Endothelial cell of umbilical vein (primary cell): ENCODE measurements around the gene SRRM4. TPM values are rescaled to one million over a fixed set of nuclear protein-coding genes. Genes with fewer than 3 reads are reported as not detected.

ENCODE experiments used
- BruUV-seq: library from RNA; stranded (reverse); fragments of 400-500 nt; replicated peaks from 2 replicates; lab custom pipeline; 2021; lab: Mats Ljungman, UMichigan
- CTCF ChIA-PET: fragments of 300-600, 350-600 bp; sonication (Branson Sonifier 250); formaldehyde crosslinking; loops from one replicate; lab custom pipeline; 2021; ENCODE audit warnings: antibody characterized with exemption, inconsistent platforms; lab: Charles Lee
- POLR2A ChIA-PET: fragments of 300-600, 350-600 bp; sonication (Branson Sonifier 250); formaldehyde crosslinking; loops from one replicate; lab custom pipeline; 2021; ENCODE audit warnings: antibody characterized with exemption, inconsistent platforms; lab: Charles Lee
- DNase-seq: peaks from one replicate; pipeline ENCODE4 v3.0.0-alpha.2; 2011; ENCODE audit warnings: low read depth, low spot score
- FAIRE-seq: peaks from 2 replicates; lab custom pipeline; 2011; peaks lifted over from hg19 to GRCh38; lab: Jason Lieb, UNC
- H2AFZ ChIP-seq: 2 replicates; pipeline ENCODE4 v1.6.0; 2012; ENCODE audit warnings: low read depth, low read length, control low read depth, inconsistent platforms
- H3K27ac ChIP-seq: 2 replicates; pipeline ENCODE4 v1.5.1; 2011; ENCODE audit warnings: low read depth, mild to moderate bottlenecking, control low read depth, low read length, moderate library complexity; ENCODE audit not compliant: insufficient read depth
- H3K27me3 ChIP-seq, 2 experiments: 2 replicates each; pipeline versions ENCODE4 v1.6.0 to v1.6.1; 2011; ENCODE audit warnings: low read length in 2 of 2, mixed read lengths in 1 of 2; ENCODE audit not compliant: control insufficient read depth in 2 of 2, insufficient read depth in 2 of 2
- H3K36me3 ChIP-seq, 2 experiments: 2 replicates in 1 of 2; 3 replicates in 1 of 2; pipeline ENCODE4 v1.5.1; 2011; ENCODE audit warnings: low read length in 2 of 2, mild to moderate bottlenecking in 1 of 2, moderate library complexity in 1 of 2; ENCODE audit not compliant: control insufficient read depth in 2 of 2, insufficient read depth in 2 of 2; ENCODE audit errors: extremely low read depth in 1 of 2
- H3K4me1 ChIP-seq: 3 replicates; pipeline ENCODE4 v1.5.1; 2011; ENCODE audit warnings: mild to moderate bottlenecking, low read length; ENCODE audit not compliant: control insufficient read depth, insufficient read depth; ENCODE audit errors: extremely low read depth
- H3K4me2 ChIP-seq: 2 replicates; pipeline ENCODE4 v1.6.1; 2011; ENCODE audit warnings: low read length, control low read depth, mixed read lengths; ENCODE audit not compliant: insufficient read depth
- H3K4me3 ChIP-seq, 3 experiments: fragments of 200-600 bp in 1 of 3; sonication (generic), shearing (Covaris generic) in 1 of 3; replicated peaks in 1 of 3; 2 replicates each; pipeline ENCODE4 v1.5.1; 2011 to 2016; ENCODE audit warnings: control low read depth in 3 of 3, low read length in 3 of 3, mild to moderate bottlenecking in 2 of 3, inconsistent platforms in 1 of 3, low read depth in 1 of 3, moderate library complexity in 1 of 3; ENCODE audit not compliant: insufficient read depth in 1 of 3
- H3K79me2 ChIP-seq: 2 replicates; pipeline ENCODE4 v1.6.0; 2012; ENCODE audit warnings: low read length, inconsistent platforms; ENCODE audit not compliant: control insufficient read depth, insufficient read depth
- H3K9ac ChIP-seq: replicated peaks from 2 replicates; pipeline ENCODE3; 2011; ENCODE audit warnings: low read length, control low read depth; ENCODE audit not compliant: insufficient read depth; ENCODE audit errors: extremely low read depth
- H3K9me1 ChIP-seq: replicated peaks from 3 replicates; pipeline ENCODE4 v1.6.0; 2011; ENCODE audit warnings: mild to moderate bottlenecking, low read length; ENCODE audit not compliant: control insufficient read depth, insufficient read depth; ENCODE audit errors: extremely low read depth
- H3K9me3 ChIP-seq: replicated peaks from 2 replicates; pipeline ENCODE4 v1.5.1; 2012; ENCODE audit warnings: low read length, inconsistent platforms; ENCODE audit not compliant: control insufficient read depth, insufficient read depth
- H4K20me1 ChIP-seq: replicated peaks from 2 replicates; pipeline ENCODE3; 2011; ENCODE audit warnings: mild to moderate bottlenecking, low read length; ENCODE audit not compliant: control insufficient read depth, insufficient read depth; ENCODE audit errors: extremely low read depth
- FOS ChIP-seq: IDR thresholded peaks from 2 replicates; pipeline ENCODE4 v1.6.1; 2011; ENCODE audit warnings: mild to moderate bottlenecking, low read length, moderate library complexity, borderline replicate concordance; ENCODE audit not compliant: insufficient read depth
- GATA2 ChIP-seq: IDR thresholded peaks from 2 replicates; pipeline ENCODE4 v1.7.0; 2011; ENCODE audit warnings: low read depth, mild to moderate bottlenecking, moderate library complexity, mixed read lengths, low read length; ENCODE audit not compliant: insufficient read length, insufficient read depth
- JUN ChIP-seq: IDR thresholded peaks from 2 replicates; pipeline ENCODE4 v1.6.1; 2011; ENCODE audit warnings: borderline replicate concordance, low read depth; ENCODE audit not compliant: insufficient read length, insufficient read depth
- MYC ChIP-seq: IDR thresholded peaks from one replicate; pipeline ENCODE4 v1.6.1; 2011; ENCODE audit warnings: mild to moderate bottlenecking, low read depth, low read length
- POLR2A ChIP-seq: IDR thresholded peaks from 2 replicates; pipeline ENCODE4 v1.6.1; 2012; ENCODE audit warnings: low read depth, mild to moderate bottlenecking, control low read depth, low read length
- POLR2AphosphoS5 ChIP-seq: IDR thresholded peaks from 2 replicates; pipeline ENCODE4 v1.6.1; 2012; ENCODE audit warnings: low read depth, mild to moderate bottlenecking, control low read depth, low read length, moderate library complexity; ENCODE audit not compliant: insufficient read depth
- dilution Hi-C: fragments of 300-500 bp; cut with MboI; formaldehyde crosslinking; loops from one replicate; pipeline ENCODE4 v1.15.0; 2019; ENCODE audit warnings: low sequenced_read_pairs; ENCODE audit not compliant: extremely low pct_ligation_motif_present
- intact Hi-C: fragments of 100-400 bp; cut with micrococcal nuclease; formaldehyde crosslinking; loops from one replicate; pipeline ENCODE4 v1.10.0; 2022
- polyA plus RNA-seq, 4 experiments: library from polyadenylated mRNA; depleted of rRNA in 3 of 4; stranded (reverse) in 3 of 4; unstranded in 1 of 4; fragments of >200 nt; gene quantifications; 2 replicates each; pipeline versions ENCODE4 v1.2.1 to v1.2.3, GENCODE V29; 2011 to 2012; ENCODE audit warnings: missing spikeins in 1 of 4
- total RNA-seq: library from RNA; stranded (reverse); gene quantifications from 2 replicates; pipeline ENCODE4 v1.2.3, GENCODE V29; 2021
- TF ChIP-seq, protein P1 (sequence below): IDR thresholded peaks from 2 replicates; pipeline ENCODE4 v1.6.1; 2011; ENCODE audit not compliant: insufficient read depth, insufficient read length

The SRRM4 gene
- total and polyA plus RNA-seq, 2 donors (not counting 3 experiments of a cell fraction or from before 2014, with no cell fraction given), result not detected

DNA sequence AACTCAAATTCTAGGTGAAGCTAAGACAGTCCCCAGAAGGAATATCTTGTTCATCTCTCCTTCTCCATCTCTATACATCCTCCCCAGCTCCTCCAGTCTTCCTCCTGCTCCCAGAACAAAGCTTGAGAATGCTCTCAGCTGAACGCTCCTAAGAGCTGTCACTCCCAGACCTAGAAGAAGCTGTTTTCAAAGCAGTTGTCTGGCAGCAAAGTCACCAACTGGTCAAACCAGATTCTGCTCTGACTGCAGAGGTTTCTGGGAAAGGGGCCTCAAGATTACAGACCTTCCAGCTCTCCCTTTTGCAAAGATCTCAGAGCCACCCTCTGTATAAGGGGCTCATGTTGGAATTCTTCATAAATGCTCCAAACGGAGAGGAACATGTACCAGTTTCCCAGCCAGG, 187.8 kb downstream of the SRRM4 start:
- H3K79me2 ChIP-seq, result no peaks in the 10 kb centered on the region
- no peak overlapping the region for H3K4me2 ChIP-seq
- no peaks in the 10 kb centered on the region for H3K36me3 ChIP-seq
- intact Hi-C loops, result no loop called here
- dilution Hi-C loops, result no loop called here
- ChIA-PET POLR2A (no interaction called here), CTCF (interaction anchor here (1.9 kb wide), 1 partner anchor 17 kb away, joined by 6 read pairs; no protein-coding TSS in a partner anchor)
- H4K20me1 ChIP-seq, result no peaks in the 10 kb centered on the region
- no peaks in the 10 kb centered on the region for H3K27me3 ChIP-seq
- TF ChIP-seq POLR2A, result no peak
- TF ChIP-seq, protein P1, sequence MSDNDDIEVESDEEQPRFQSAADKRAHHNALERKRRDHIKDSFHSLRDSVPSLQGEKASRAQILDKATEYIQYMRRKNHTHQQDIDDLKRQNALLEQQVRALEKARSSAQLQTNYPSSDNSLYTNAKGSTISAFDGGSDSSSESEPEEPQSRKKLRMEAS, result no peak
- no peak for TF ChIP-seq MYC
- TF ChIP-seq FOS, result no peak
- no peak for TF ChIP-seq GATA2
- no peak for TF ChIP-seq POLR2AphosphoS5
- BruUV-seq, result no TSS peak
- no peaks in the 10 kb centered on the region for H3K4me1 ChIP-seq
- H2AFZ ChIP-seq, result no peak overlapping the region
- no peak overlapping the region for H3K4me3 ChIP-seq
- DNase-seq, result no peak
- H3K27ac ChIP-seq, result no peak overlapping the region
- no peak overlapping the region for H3K9ac ChIP-seq
- no peaks in the 10 kb centered on the region for H3K9me1 ChIP-seq
- no peaks in the 10 kb centered on the region for H3K9me3 ChIP-seq
- FAIRE-seq, result no peak

DNA sequence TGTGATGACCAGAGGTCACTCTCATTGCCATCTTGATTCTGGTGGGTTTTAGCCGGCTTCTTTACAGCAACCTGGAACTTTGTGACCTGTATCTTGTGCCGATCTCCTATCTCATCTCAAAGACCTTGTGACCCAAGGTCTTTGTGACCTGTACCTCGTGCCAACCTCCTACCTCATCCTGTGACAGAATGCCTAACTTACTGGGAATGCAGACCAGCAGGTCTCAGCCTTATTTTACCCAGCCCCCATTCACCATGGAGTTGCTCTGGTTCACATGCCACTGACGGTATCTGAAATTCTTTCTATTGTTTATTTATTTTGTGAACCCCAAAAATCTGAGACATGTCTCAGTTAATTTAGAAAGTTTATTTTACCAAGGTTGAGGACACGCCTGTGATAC, 189.9 kb downstream of the SRRM4 start:
- no peak overlapping the region for H3K4me2 ChIP-seq
- no peak for FAIRE-seq
- no peak for TF ChIP-seq FOS
- TF ChIP-seq, protein P1, result no peak
- TF ChIP-seq GATA2, result no peak
- TF ChIP-seq JUN, result no peak
- no peaks in the 10 kb centered on the region for H3K9me3 ChIP-seq
- dilution Hi-C loops (no loop called here), intact Hi-C loops (no loop called here)
- no peaks in the 10 kb centered on the region for H3K36me3 ChIP-seq
- no peak overlapping the region for H3K27ac ChIP-seq
- DNase-seq, result no peak
- no peak overlapping the region for H3K9ac ChIP-seq
- H2AFZ ChIP-seq, result no peak overlapping the region
- no TSS peak for BruUV-seq
- H4K20me1 ChIP-seq, result no peaks in the 10 kb centered on the region
- H3K27me3 ChIP-seq, result no peaks in the 10 kb centered on the region
- no peaks in the 10 kb centered on the region for H3K4me1 ChIP-seq
- H3K4me3 ChIP-seq, result no peak overlapping the region
- H3K79me2 ChIP-seq, result no peaks in the 10 kb centered on the region
- no peaks in the 10 kb centered on the region for H3K9me1 ChIP-seq
- CTCF ChIA-PET, result no interaction called here
- POLR2A ChIA-PET, result no interaction called here
